ENCODE results near the gene MGAT3.
A peak's percentile ranks its signal among the peaks of the same experiment; 100 is the strongest.

The MGAT3 gene

GRCh38 chr22:39493759-39494158 is 36.9 kb downstream of the MGAT3 start:
- H3K36me3 ChIP-seq (ENCODE audit: control insufficient read depth in 4 of 4, insufficient read depth in 4 of 4, low read length in 3 of 4): peaks cover 0 to 22% (median 0%) of the 10 kb centered on the region in 4 experiments
- WGBS (ENCODE audit: insufficient coverage): 98% methylated on average over 4 of the region's 4 CpGs

DNA sequence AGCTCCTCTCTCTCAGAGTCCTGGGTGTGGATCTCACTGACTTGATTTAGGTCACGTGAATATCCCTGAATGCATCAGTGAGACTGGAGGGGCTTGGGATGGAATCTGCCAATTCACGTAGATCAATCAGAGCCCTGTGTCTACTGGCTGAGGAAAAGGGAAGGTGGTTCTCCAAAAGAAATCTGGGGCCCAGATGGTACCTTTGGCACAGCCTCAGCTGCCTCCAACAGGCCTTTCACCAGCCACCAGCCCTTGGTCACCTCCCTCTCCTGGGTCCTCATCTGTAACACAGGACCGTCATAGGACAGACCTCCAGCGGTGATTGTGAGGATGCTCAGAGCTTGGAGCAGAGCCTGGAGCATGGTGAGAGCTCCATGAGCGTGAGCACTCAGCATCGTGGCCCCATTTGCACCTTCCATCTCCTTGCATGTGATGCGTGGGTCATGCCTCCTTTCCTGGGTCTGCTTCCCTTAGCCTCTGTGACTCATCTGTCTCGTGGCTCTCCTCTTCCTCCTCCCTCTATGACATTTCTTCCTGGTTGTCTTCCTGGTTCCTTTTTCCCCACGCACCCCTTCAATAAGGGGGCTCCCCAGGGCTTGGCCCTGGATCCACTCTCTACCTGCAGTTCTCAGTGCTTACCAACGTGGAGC is 37.8 kb downstream of the MGAT3 start:
- Histone ChIP-seq H3K27me3 (replicated peaks in 2 of 5; ENCODE audit: control insufficient read depth in 4 of 5, insufficient read depth in 5 of 5, low read length in 4 of 5) (no peaks in the 10 kb centered on the region), H3K4me1 (ENCODE audit: control extremely low read depth in 1 of 4, control insufficient read depth in 4 of 4, insufficient read depth in 4 of 4, low read length in 3 of 4) (peaks cover 0 to 28% (median 15%) of the 10 kb centered on the region in 4 experiments), H3K36me3 (ENCODE audit: control insufficient read depth in 4 of 4, insufficient read depth in 4 of 4, low read length in 3 of 4) (peaks cover 0 to 15% (median 0%) of the 10 kb centered on the region in 4 experiments), H3K9me3 (ENCODE audit: control extremely low read depth in 1 of 5, control insufficient read depth in 4 of 5, insufficient read depth in 2 of 5, low read depth in 1 of 5, low read length in 4 of 5) (no peaks in the 10 kb centered on the region), H3K4me3 (ENCODE audit: control insufficient read depth in 1 of 7, extremely low read depth in 1 of 7, insufficient read depth in 4 of 7, low read depth in 2 of 7, low read length in 6 of 7) (no peak overlapping the region), H3K27ac (ENCODE audit: insufficient read depth in 1 of 2, low read depth in 1 of 2, low read length in 2 of 2, poor library complexity in 1 of 2, severe bottlenecking in 2 of 2) (no peak overlapping the region)
- ChIA-PET POLR2A (interaction anchor here (0.9 kb wide), 1 partner anchor 34 kb away, joined by 3 read pairs; no protein-coding TSS in a partner anchor), CTCF (interaction anchor here (0.6 to 13.7 kb wide), 19 partner anchors 10 to 695 kb away, joined by 3 to 254 read pairs (median 4); partner anchors contain the start of gene RPS19BP1)
- WGBS (ENCODE audit: insufficient coverage): 85% methylated on average over 8 of the region's 10 CpGs
- DNase-seq: no peak

More at GRCh38 chr22:39493759-39494158, 36.9 kb downstream of the MGAT3 start:
- ChIA-PET POLR2A (interaction anchor here (0.6 to 0.9 kb wide), 2 partner anchors 35 to 75 kb away, joined by 3 read pairs; no protein-coding TSS in a partner anchor), CTCF (interaction anchor here (0.6 to 13.7 kb wide), 19 partner anchors 8 to 855 kb away, joined by 3 to 254 read pairs (median 5); partner anchors contain the start of genes ATF4, MIEF1 and RPS19BP1)
- H3K9me3 ChIP-seq (ENCODE audit: control extremely low read depth in 1 of 5, control insufficient read depth in 4 of 5, insufficient read depth in 2 of 5, low read depth in 1 of 5, low read length in 4 of 5): no peaks in the 10 kb centered on the region
- no peaks in the 10 kb centered on the region for H3K27me3 ChIP-seq (replicated peaks in 2 of 5; ENCODE audit: control insufficient read depth in 4 of 5, insufficient read depth in 5 of 5, low read length in 4 of 5)
- H3K27ac ChIP-seq (ENCODE audit: insufficient read depth in 1 of 2, low read depth in 1 of 2, low read length in 2 of 2, poor library complexity in 1 of 2, severe bottlenecking in 2 of 2): no peak overlapping the region
- no peak overlapping the region for H3K4me3 ChIP-seq (ENCODE audit: control insufficient read depth in 1 of 7, extremely low read depth in 1 of 7, insufficient read depth in 4 of 7, low read depth in 2 of 7, low read length in 6 of 7)
- peaks cover 0 to 33% (median 15%) of the 10 kb centered on the region in 4 experiments for H3K4me1 ChIP-seq (ENCODE audit: control extremely low read depth in 1 of 4, control insufficient read depth in 4 of 4, insufficient read depth in 4 of 4, low read length in 3 of 4)
- no peak for DNase-seq

GRCh38 chr22:39496131-39496838 is 39.5 kb downstream of the MGAT3 start:
- ChIA-PET CTCF (interaction anchor here (0.6 to 13.7 kb wide), 17 partner anchors 9 to 543 kb away, joined by 3 to 254 read pairs (median 4); partner anchors contain the start of genes ATF4 and RPS19BP1), POLR2A (interaction anchor here (0.6 to 1.3 kb wide), 5 partner anchors 8 to 106 kb away, joined by 3 to 6 read pairs (median 3); partner anchors contain the start of gene ATF4)
- H3K4me3 ChIP-seq (ENCODE audit: control insufficient read depth in 1 of 7, extremely low read depth in 1 of 7, insufficient read depth in 4 of 7, low read depth in 2 of 7, low read length in 6 of 7): no peak overlapping the region
- H3K27me3 ChIP-seq (replicated peaks in 2 of 5; ENCODE audit: control insufficient read depth in 4 of 5, insufficient read depth in 5 of 5, low read length in 4 of 5): no peaks in the 10 kb centered on the region
- H3K4me1 ChIP-seq (ENCODE audit: control extremely low read depth in 1 of 4, control insufficient read depth in 4 of 4, insufficient read depth in 4 of 4, low read length in 3 of 4): peaks cover 0 to 16% (median 9%) of the 10 kb centered on the region in 4 experiments
- H3K27ac ChIP-seq (ENCODE audit: insufficient read depth in 1 of 2, low read depth in 1 of 2, low read length in 2 of 2, poor library complexity in 1 of 2, severe bottlenecking in 2 of 2): no peak overlapping the region
- H3K9me3 ChIP-seq (ENCODE audit: control extremely low read depth in 1 of 5, control insufficient read depth in 4 of 5, insufficient read depth in 2 of 5, low read depth in 1 of 5, low read length in 4 of 5): no peaks in the 10 kb centered on the region
- peak; percentile 65 to 85 (median 81) for DNase-seq
- H3K36me3 ChIP-seq (ENCODE audit: control insufficient read depth in 4 of 4, insufficient read depth in 4 of 4, low read length in 3 of 4): peaks cover 0 to 4% (median 0%) of the 10 kb centered on the region in 4 experiments
- 40% methylated on average over 12 of the region's 13 CpGs for WGBS (ENCODE audit: insufficient coverage)

DNA sequence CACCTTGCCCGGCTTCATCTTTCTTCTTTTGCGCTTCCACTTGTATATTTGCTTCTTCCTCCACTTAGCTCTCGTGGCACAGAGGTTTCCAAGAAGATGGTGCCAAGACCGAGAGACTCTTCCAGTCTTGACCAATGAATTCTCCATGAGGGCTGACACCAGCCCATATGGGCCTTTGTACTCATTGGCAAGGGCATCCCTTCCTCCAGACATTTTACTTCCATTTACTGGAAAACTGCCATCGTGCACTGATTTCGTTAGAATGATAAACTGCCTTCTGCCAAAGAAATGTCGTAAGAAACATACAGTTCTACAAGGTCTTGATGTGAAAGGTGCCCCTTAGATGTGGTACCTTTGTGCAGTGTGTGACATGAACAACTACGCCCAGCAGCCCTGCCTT is 40.6 kb downstream of the MGAT3 start:
- Histone ChIP-seq H3K4me3 (ENCODE audit: control insufficient read depth in 1 of 7, extremely low read depth in 1 of 7, insufficient read depth in 4 of 7, low read depth in 2 of 7, low read length in 6 of 7) (no peak overlapping the region), H3K9me3 (ENCODE audit: control extremely low read depth in 1 of 5, control insufficient read depth in 4 of 5, insufficient read depth in 2 of 5, low read depth in 1 of 5, low read length in 4 of 5) (no peaks in the 10 kb centered on the region), H3K36me3 (ENCODE audit: control insufficient read depth in 4 of 4, insufficient read depth in 4 of 4, low read length in 3 of 4) (peaks cover 0 to under 1% (median 0%) of the 10 kb centered on the region in 4 experiments), H3K27me3 (replicated peaks in 2 of 5; ENCODE audit: control insufficient read depth in 4 of 5, insufficient read depth in 5 of 5, low read length in 4 of 5) (no peaks in the 10 kb centered on the region), H3K4me1 (ENCODE audit: control extremely low read depth in 1 of 4, control insufficient read depth in 4 of 4, insufficient read depth in 4 of 4, low read length in 3 of 4) (peaks cover 0 to 22% (median 14%) of the 10 kb centered on the region in 4 experiments), H3K27ac (ENCODE audit: insufficient read depth in 1 of 2, low read depth in 1 of 2, low read length in 2 of 2, poor library complexity in 1 of 2, severe bottlenecking in 2 of 2) (no peak overlapping the region)
- POLR2A ChIA-PET: interaction anchor here (0.7 kb wide), 2 partner anchors 24 to 33 kb away, joined by 3 to 8 read pairs; no protein-coding TSS in a partner anchor
- CTCF ChIA-PET: interaction anchor here (0.7 to 13.7 kb wide), 5 partner anchors 10 to 30 kb away, joined by 3 to 254 read pairs (median 9); partner anchors contain the start of genes ATF4 and RPS19BP1
- DNase-seq: no peak
- WGBS (ENCODE audit: insufficient coverage): 99% methylated on average over 5 of the region's 8 CpGs

- Histone ChIP-seq H3K36me3 (ENCODE audit: control insufficient read depth in 4 of 4, insufficient read depth in 4 of 4, low read length in 3 of 4) (no peaks in the 10 kb centered on the region), H3K9me3 (ENCODE audit: control extremely low read depth in 1 of 5, control insufficient read depth in 4 of 5, insufficient read depth in 2 of 5, low read depth in 1 of 5, low read length in 4 of 5) (no peaks in the 10 kb centered on the region), H3K27ac (ENCODE audit: insufficient read depth in 1 of 2, low read depth in 1 of 2, low read length in 2 of 2, poor library complexity in 1 of 2, severe bottlenecking in 2 of 2) (no peak overlapping the region), H3K4me3 (ENCODE audit: control insufficient read depth in 1 of 7, extremely low read depth in 1 of 7, insufficient read depth in 4 of 7, low read depth in 2 of 7, low read length in 6 of 7) (no peak overlapping the region), H3K27me3 (replicated peaks in 2 of 5; ENCODE audit: control insufficient read depth in 4 of 5, insufficient read depth in 5 of 5, low read length in 4 of 5) (no peaks in the 10 kb centered on the region), H3K4me1 (ENCODE audit: control extremely low read depth in 1 of 4, control insufficient read depth in 4 of 4, insufficient read depth in 4 of 4, low read length in 3 of 4) (peaks cover 8 to 28% (median 22%) of the 10 kb centered on the region in 4 experiments)
- DNase-seq: no peak
- ChIA-PET POLR2A (interaction anchor here (0.6 to 1.0 kb wide), 2 partner anchors 21 to 371 kb away, joined by 3 read pairs; no protein-coding TSS in a partner anchor), CTCF (interaction anchor here (1.1 to 13.7 kb wide), 3 partner anchors 8 to 29 kb away, joined by 3 to 254 read pairs (median 243); partner anchors contain the start of gene RPS19BP1)
- 83% methylated on average over 1 of the region's 2 CpGs for WGBS (ENCODE audit: insufficient coverage)
Measured at GRCh38 chr22:39498368-39498767, 41.6 kb downstream of the MGAT3 start.

DNA sequence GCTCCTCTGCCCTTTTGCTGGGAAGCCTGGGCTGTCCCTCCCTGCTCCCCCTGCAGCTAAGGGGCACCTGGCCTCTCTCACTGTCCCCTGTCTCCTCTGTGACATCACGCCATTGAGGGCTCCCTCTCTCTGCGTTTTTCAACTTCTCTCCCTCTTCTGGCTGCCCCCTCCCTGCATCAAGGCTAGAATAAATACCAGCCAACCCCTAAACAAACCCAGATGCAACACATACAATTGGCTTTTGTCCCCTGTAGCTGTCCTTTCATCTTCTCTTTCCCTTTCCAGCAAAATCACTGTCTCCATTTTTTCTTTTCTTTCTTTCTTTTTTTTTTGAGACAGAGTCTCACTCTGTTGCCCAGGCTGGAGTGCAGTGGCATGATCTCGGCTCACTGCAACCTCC is 42.0 kb downstream of the MGAT3 start:
- WGBS (ENCODE audit: insufficient coverage): 100% methylated on average over 1 of the region's 3 CpGs
- CTCF ChIA-PET: interaction anchor here (1.1 to 13.7 kb wide), 3 partner anchors 9 to 29 kb away, joined by 3 to 254 read pairs (median 243); partner anchors contain the start of gene RPS19BP1
- Histone ChIP-seq H3K4me3 (ENCODE audit: control insufficient read depth in 1 of 7, extremely low read depth in 1 of 7, insufficient read depth in 4 of 7, low read depth in 2 of 7, low read length in 6 of 7) (no peak overlapping the region), H3K36me3 (ENCODE audit: control insufficient read depth in 4 of 4, insufficient read depth in 4 of 4, low read length in 3 of 4) (peaks cover 0 to 3% (median under 1%) of the 10 kb centered on the region in 4 experiments), H3K4me1 (ENCODE audit: control extremely low read depth in 1 of 4, control insufficient read depth in 4 of 4, insufficient read depth in 4 of 4, low read length in 3 of 4) (peaks cover 12 to 32% (median 26%) of the 10 kb centered on the region in 4 experiments), H3K9me3 (ENCODE audit: control extremely low read depth in 1 of 5, control insufficient read depth in 4 of 5, insufficient read depth in 2 of 5, low read depth in 1 of 5, low read length in 4 of 5) (no peaks in the 10 kb centered on the region), H3K27me3 (replicated peaks in 2 of 5; ENCODE audit: control insufficient read depth in 4 of 5, insufficient read depth in 5 of 5, low read length in 4 of 5) (no peaks in the 10 kb centered on the region), H3K27ac (ENCODE audit: insufficient read depth in 1 of 2, low read depth in 1 of 2, low read length in 2 of 2, poor library complexity in 1 of 2, severe bottlenecking in 2 of 2) (no peak overlapping the region)
- DNase-seq: no peak
- POLR2A ChIA-PET: interaction anchor here (0.6 to 1.0 kb wide), 2 partner anchors 21 to 371 kb away, joined by 3 read pairs; no protein-coding TSS in a partner anchor
